Activated T-cell treated with anti-CD3 and anti-CD28 coated beads for 4 hours (primary cell): Measurements from ENCODE around the gene TDP2.

Source experiments
- DNase-seq: peaks from one replicate; pipeline ENCODE4 v3.0.0-alpha.2; 2020

Gene TDP2, protein sequence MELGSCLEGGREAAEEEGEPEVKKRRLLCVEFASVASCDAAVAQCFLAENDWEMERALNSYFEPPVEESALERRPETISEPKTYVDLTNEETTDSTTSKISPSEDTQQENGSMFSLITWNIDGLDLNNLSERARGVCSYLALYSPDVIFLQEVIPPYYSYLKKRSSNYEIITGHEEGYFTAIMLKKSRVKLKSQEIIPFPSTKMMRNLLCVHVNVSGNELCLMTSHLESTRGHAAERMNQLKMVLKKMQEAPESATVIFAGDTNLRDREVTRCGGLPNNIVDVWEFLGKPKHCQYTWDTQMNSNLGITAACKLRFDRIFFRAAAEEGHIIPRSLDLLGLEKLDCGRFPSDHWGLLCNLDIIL

DNA sequence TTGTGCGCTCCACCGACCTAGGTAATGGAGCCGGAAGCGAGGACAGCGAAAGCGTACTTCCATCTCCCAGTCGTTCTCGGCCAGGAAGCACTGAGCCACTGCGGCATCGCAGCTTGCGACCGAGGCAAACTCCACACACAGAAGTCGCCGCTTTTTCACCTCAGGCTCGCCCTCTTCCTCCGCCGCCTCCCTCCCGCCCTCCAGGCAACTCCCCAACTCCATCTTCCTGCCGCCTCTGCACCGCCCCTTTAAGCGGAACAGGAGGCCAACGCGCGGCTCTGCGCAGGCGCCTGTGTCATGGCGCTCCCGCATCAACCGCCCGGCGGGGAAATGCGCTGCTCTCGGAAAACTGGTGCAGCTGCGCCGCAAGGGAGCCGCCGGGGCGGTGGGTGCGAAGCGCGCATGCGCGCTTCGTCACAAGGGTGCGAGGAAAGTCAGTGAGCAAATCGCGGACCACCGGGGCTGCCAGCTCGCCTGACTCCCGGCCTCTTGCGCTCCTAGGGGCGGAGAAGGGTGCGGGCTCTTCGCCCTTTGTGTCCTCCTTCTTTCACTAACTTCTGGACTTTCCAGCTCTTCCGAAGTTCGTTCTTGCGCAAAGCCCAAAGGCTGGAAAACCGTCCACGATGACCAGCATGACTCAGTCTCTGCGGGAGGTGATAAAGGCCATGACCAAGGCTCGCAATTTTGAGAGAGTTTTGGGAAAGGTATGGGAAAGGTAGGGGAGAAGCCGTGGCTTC is at the start of gene TDP2, which contains the start of gene ACOT13:
TDP2 (minus strand) TSS at position 259 of the 737 bp plus-strand sequence; CDS start at position 222, 37 bp downstream.
ACOT13 (plus strand) TSS at position 437 of the 737 bp plus-strand sequence; CDS start at position 624, 187 bp downstream.
- DNase-seq: peak; percentile 93

DNA sequence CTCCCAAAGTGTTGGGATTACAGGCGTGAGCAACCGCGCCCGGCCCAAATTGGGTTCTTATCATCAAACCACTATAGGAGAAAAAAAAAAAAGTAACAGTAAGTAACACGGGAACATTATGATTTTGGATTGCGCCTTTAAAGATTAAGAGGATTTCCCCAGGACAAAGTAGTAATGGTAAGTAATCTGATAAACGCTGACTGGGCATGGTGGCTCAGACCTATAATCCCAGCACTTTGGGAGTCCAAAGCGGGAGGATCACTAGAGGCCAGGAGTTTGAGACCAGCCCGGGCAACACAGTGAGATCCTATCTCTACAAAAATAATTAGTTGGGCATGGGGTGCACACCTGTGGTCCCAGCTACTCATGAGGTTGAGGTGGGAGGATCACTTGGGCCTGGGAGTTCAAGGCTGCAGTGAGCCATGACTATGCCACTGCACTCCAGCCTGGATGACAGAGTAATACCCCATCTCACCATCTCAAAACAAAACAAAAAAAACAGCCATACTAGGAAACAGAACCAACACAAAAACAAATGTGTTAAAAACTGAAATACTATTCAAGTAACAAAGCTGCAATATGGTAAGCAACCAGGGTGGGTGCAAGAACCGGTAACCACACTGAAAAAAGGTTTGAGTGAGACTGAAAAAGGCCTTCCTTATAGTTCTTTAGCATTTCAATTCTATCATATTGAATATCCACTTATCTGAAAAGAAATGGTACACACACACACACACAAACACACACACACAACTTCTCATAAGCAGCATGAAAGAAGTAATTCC is 44.0 kb upstream of the TDP2 start:
- DNase-seq: no peak

DNA sequence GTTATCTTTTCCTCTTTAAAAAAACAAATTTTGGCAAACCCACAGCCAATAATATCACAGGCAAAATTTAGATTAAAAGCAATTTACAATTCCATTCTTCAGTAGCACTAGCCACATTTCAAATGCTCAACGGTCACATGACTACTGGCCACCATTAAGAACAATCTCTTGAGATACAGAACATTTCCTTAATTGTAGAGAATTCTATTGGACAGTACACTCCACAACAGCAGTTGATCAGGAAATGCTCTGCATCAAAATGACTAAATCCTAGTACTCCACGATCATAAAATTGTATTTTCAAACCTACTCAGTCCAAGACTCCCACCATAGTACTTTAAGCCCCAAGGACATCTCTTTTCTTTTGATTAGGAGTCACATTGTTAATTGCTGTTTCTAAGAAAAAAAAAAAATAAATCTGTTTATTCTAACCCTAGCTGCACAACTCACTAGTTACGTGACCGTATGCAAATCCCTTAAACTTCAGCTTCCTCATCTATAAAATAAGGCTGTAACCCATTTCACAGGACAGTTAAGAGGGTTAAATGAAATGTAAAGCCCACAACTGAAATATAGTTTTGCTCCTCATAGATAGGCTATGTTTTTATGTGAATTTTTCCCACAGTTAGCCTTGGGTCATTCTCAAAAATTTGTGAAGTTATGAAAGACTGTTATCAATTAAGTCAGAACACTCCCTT is 42.5 kb upstream of the TDP2 start:
- no peak for DNase-seq

DNA sequence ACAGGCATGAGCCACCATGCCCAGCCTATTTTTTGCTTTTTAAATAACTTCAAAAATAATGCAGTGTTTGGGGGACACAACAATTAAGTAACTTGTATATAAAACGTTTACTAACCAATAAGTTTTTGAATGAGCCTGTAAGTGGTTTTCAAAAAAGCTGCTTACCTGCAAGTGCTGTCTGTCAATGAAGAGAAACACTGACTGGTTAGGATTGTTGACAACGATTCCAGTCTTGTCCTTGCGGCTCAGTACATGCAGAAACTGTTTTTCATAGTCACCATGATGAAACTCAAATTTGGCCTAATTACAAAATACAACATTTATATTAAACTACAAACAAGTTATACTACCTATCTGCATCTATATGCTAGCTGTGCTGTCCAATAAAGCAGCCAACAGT is 41.9 kb upstream of the TDP2 start:
- DNase-seq: no peak

DNA sequence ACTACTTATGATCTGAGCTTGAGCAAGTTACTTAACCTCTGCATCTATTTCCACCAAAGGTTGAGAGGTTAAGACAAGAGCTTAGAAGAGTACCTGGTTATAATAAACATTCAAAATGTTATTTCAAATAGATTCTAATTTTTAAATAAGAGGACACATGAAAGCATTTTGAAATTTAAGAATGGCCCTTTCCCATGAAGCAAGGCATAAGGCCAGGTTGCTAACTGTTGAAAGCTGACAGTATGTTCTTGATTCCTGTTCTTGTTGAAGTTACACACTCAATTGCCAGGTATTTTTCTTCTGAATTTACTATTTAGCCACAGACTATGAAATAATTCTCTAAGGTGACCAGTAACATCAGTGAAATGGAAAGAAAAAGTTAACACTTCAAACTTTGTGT is 37.8 kb upstream of the TDP2 start:
- no peak for DNase-seq

DNA sequence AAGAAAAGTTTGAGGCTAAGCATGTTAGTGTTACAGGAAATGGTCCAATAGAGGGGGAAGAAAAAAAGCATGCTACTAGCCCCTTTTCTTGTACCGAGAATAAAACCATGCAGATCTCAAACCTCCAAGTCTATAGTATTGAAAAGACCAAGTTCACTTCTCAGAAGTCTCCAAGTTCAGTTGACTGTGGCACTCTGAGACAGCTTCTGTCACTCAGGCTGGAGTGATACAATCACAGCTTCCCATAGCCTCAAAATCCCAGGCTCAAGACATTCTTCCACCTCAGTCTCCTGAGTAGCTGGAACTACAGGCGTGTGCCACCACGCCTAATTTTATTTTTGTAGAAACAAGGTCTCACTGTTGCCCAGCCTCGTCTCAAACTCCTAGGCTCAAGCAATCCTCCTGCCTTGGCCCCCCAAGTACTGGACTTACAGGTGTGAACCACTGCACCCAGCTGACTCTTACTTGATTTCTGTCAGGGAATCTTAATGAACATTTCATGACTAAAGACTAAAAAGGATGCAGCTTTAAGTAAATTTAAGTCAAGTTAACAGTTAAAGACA is 36.1 kb upstream of the TDP2 start:
- DNase-seq: no peak

DNA sequence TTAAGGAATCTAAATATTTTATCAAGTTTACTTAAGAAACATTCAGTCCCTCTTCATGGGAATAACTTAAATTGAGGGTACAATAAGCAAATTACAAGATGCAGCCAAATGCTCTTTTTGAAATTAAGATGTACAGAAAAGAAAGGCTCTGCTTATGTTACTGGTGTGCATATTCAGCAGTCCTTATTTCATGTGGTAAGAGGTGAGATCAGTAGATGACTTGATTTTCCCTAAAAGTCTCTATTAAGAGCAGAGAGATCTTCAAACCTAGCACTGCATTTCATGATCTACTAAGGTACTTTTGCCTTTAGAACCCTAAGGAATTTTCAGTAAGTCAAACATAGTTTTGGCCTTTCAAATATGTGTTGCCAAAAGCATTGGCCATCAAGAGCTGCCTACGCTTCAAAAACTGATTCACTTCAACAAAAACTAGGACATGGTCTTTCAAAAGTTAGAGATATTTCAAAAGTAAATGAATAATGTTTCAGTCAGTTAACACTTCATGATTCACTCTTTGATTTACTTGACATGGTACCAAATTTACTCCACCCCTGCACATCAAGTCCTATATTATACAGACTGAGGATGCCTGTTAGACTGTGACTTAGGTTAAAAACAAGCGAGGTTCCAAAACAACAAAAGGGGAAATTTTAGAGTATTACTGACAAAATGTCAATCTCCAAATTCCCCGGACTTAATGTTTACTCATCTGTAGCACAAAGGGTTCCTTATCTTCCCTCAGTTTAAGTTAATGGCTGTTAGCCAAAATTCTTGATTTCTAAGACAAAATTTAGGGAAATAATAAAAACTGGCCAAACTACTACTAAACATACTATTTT is 33.0 kb upstream of the TDP2 start:
- no peak for DNase-seq

DNA sequence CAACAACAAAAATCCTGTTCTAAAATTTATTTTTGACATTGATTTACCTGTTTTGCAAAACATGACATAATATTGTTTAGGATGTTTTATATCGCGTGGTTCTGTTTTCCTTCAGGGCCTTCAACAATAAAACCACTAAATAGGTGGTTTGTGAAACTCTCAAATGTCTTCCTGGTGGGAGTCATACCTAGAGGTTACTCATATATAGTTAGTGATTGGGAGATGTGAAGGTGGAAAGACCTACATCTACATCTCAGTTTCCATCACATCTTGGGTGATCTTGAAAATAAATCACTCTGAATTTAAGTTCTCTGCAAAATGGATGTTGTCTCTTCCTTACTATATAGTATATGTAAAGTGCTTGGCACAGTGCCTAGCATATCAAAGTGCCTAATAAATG is 29.4 kb upstream of the TDP2 start:
- DNase-seq: no peak

DNA sequence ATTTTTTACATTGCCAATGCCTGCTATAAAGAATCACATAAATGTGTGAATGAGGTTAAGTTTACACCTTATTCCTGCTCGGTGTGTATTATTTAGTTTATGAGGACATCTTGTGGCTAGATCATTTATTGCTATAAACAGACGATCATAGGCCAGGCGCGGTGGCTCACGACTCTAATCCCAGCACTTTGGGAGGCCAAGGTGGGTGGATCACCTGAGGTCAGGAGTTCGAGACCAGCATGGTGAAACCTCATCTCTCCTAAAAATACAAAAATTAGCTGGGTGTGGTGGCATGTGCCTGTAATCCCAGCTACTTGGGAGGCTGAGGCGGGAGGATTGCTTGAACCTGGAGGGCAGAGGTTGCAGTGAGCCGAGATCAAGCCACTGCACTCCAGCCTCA is 28.9 kb upstream of the TDP2 start:
- peak; percentile 19 for DNase-seq

DNA sequence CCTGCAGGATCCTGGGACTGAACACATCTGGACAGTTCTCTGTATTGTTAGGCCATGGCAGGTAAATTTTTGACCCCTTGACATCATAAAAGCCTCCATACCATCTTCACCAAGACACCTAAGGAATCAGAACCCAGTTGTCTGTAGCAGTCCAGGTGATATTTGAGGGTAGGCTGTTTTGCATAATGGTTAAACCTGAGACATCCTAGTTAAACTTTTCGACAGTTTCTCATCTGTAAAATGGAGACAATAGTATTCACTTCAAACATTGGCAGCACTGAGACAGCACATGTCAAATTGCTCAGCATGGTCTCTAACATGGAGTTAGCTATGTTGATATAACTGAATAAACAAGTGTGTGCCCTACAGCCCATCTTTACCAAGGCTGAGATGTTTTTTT is 27.5 kb upstream of the TDP2 start:
- DNase-seq: no peak

DNA sequence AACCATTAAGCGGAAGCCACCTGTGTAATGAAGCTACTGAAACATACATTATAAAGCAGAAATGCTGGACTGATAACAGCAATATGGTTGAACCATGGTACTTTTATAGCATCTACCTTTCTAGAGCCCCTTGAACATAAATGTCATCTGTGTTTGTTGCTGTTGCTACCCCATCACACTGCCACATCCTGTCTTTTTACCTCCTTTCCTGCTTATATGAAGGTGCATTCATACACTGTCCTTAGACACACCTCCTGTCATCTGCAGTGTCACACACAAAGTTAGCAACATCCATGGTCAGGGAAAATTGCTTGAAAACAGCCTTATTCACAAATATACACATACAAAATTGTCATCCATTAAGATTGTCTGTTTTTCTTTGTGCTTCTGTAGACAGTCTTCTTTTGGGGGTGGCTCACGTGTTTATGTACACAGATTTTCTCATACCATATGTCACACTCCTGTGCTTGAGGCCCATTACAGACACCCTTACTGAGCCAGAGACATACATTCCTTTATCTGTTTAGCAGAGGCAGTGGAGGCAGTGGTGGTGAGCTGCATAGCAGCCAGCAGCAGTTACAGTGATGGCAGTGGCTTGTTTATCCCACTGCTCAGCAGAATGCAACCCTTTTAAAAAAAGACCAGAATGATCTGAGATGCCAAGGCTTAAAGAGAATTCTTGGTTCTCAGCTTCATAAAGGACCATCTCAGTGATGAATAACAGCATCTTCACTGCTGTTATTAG is 26.3 kb upstream of the TDP2 start:
- no peak for DNase-seq

DNA sequence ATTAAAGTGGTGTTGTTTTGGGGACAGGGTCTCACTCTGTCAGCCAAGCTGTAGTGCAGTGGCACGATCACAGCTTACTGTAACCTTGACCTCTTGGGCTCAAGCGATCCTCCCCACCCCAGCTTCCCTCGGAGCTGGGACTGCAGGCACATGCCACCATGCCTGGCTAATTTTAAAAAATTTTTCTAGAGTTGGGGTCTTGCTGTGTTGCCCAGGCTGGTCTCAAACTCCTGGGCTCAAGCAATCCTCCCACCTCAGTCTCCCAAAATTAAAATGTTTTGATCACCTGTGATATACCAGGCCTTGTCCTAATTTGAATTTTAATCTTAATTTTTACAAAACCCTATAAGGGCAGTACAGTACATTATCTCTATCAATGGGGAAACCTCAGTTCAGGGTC is 25.7 kb upstream of the TDP2 start:
- DNase-seq: no peak

DNA sequence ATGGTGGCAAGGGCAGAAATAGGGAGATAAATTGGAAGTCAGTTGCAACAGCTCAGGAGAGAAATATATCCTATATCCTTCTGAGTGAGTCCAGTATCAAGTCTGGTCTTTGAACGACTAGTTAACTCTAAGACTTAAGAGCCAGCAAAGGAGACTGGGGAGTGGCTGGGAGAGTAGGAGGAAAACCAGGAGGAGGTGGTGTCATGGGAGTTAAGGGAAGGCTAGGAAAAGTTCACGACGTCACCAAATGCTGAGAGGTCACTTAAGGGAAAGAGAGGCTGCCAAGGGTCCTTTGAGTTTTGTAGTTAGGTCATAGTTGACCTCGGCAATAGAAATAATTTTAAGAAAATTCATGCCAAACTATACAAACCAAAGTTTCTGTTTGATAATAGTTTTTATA is 25.3 kb upstream of the TDP2 start:
- no peak for DNase-seq

DNA sequence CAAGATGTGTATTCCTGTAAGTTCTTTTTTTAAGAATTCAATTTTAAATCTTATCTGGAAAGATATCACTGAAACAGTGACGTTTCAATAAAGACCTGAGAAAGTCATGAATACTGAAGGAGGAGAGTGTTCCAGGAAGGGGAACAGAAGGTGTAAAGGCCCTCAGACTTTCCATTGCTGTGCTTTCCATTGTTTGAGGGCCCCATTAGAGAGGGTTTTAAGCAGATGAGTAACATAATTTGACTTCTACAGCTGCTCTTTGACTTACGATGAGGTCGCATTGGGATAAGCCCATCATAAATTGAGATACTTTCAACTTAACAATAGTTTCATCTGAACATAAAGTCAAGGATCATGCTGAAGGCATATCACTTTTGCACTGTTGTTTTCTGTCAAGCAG is 24.9 kb upstream of the TDP2 start:
- DNase-seq: no peak

DNA sequence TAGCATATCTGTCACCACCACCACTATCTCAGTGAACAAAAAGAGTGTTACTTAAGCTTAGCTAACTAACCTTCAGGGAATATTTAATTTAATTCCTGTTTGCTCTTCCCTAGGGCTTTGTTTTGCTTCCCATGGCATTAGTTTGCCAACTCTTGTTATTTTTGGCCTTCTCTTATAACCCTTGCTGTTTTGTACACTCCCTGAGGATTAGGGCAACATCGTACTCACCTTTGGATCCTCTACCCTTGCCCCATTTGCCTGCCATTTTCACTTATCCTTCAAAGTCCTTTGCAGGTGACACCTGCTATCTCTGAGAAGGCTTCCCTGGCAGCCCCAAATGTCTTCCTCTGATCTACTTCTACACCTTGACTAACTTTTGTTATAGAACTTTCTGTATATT is 23.9 kb upstream of the TDP2 start:
- no peak for DNase-seq

DNA sequence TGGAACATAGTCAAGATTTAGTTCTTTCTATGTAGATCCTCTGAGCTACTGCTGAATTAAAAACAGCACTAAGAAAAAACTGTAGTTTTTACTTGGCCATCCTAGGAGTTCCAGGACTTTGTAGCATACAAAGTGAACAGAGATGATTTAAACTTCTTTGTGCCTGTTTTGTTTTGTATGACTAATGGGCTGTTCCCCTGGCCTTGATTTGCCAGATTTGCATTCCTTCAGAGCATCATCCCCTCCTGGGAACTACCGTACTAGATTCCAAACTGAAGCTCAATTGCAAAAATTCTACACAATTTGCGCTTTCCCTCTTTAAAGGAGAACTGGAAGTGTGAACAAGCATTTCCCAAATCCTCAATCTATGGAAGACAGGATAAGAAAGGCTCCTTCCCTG is 23.3 kb upstream of the TDP2 start:
- no peak for DNase-seq

DNA sequence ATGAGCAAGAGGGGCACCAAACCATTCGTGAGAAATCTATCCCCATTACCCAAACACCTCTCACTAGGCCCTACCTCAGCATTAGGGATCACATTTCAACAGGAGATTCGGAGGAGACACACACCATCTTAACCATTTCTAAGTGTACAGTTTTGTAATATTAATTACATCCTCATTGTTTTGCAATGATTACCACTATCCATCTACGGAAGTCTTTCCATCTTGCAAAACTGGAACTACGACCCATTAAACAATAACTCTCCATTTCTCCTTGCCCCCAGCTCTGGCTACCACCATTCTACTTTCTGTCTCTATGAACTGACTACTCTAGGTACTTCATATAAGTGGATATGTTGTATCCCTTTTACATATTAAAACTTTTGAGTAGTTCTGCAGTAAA is 20.2 kb upstream of the TDP2 start:
- no peak for DNase-seq

DNA sequence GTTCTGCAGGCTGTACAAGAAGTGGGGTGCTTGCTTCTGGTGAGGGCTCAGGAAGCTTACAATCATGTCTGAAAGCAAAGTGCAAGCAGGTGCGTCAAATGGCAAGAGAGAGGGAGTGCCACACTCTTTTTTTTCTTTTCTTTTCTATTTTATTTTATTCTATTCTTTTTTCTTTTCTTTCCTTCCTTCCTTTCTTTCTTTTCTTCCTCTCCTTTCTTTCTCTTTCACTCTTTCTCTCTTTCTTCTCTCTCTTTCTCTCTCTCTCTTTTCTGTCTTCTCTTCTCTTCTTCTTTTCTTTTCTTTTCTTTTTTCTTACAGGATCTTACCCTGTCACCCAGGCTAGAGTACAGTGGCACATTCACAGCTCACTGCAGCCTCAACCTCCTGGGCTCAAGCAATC is 19.7 kb upstream of the TDP2 start:
- DNase-seq: no peak

DNA sequence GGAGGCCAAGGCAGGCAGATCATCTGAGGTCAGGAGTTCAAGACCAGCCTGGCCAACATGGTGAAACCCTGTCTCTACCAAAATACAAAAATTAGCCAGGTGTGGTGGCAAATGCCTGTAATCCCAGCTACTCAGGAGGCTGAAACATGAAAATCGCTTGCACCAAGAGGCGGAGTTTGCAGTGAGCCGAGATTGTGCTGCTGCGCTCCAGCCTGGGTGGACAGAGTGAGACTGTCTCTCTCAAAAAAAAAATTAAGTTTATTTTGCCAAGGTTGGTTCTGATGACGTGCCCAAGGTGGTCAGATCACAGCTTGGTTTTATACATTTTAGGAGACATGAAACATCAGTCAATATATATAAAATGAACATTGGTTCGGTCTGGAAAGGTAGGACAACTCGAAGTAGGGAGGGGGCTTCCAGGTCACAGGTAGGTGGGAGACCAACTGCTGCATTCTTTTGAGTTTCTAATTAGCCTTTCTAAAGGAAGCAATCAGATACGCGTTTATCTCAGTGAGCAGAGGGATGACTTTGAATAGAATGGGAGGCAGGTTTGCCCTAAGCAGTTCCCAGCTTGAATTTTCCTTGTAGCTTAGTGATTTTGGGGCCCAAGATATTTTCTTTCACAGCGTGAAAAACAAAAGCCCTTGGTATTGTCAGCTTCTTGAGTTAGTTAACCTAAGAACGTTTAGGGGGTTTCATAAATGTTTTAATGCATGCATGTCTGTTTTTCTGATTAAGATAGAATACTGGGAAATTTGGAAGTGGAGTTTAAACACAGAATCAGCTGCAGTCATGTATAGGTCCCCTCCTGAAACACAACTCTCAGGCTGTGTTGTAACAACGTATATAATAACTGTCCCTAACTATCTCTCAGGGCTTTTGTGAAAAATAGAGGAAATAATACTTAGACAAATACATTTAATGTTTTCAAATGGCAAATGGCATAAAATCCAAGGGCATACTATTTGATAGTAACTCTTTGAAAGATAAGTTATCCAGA is 16.9 kb upstream of the TDP2 start:
- no peak for DNase-seq

DNA sequence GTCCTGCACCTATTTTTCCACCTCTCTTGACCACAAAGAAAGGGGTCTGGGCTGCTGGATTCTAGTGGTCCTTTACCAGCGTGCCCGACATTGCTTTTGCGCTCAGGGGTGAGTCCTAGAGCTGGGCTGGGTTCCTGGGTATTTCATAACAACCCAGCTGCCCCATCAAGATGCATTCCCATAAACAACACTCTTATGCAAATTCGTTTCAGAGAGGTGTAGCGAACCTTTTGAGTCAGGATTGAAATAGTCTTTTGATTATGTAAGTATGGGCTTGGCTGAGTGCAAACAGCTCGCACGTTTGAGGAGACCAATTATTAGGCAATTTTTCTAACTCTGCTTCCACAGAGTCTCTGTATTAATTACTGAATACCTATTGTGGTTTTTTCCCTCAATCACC is 13.9 kb upstream of the TDP2 start:
- no peak for DNase-seq
